Measurements from ENCODE around the gene SCGB1C2.

Gene SCGB1C2

GRCh38 chr17:155576-155975 lies 18.2 kb downstream of the SCGB1C2 start:
- TF ChIP-seq, protein P1, sequence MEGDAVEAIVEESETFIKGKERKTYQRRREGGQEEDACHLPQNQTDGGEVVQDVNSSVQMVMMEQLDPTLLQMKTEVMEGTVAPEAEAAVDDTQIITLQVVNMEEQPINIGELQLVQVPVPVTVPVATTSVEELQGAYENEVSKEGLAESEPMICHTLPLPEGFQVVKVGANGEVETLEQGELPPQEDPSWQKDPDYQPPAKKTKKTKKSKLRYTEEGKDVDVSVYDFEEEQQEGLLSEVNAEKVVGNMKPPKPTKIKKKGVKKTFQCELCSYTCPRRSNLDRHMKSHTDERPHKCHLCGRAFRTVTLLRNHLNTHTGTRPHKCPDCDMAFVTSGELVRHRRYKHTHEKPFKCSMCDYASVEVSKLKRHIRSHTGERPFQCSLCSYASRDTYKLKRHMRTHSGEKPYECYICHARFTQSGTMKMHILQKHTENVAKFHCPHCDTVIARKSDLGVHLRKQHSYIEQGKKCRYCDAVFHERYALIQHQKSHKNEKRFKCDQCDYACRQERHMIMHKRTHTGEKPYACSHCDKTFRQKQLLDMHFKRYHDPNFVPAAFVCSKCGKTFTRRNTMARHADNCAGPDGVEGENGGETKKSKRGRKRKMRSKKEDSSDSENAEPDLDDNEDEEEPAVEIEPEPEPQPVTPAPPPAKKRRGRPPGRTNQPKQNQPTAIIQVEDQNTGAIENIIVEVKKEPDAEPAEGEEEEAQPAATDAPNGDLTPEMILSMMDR (conservative IDR thresholded peaks at IDR 0.05) = no peak
- TF ChIP-seq ZFX (IDR thresholded peaks at IDR 0.05) = no peak

DNA sequence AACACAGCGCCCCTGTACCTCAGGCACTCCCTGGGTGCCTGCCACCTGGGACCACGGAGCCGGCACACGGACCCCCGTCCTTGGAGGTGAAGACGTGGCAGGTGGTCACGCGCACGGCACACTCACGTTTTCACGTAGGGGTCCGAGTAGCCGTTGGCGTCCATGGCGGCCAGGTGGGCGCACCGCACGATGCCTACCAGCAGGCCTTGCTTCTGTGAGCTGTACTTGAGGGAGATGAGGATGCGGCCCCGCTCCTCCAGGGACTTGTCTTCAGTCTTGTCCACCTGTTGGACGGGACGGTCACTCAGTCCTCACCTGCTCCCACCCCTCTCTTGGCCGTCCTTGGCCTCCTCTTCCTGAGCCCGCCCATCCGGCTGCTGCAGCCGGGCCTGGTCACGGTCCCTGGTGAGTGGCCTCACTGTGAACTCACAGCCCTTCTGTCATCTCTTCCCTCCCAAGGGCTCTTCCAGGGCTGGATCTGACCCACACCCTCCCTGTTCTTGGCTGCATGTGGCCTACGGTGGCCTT lies 18.8 kb downstream of the SCGB1C2 start:
- TF ChIP-seq, protein P1 (conservative IDR thresholded peaks at IDR 0.05) = no peak
- TF ChIP-seq ZFX (IDR thresholded peaks at IDR 0.05) = no peak
- no peak overlapping the region for H3K27ac ChIP-seq

More at GRCh38 chr17:155576-155975, 18.2 kb downstream of the SCGB1C2 start:
- H3K27ac ChIP-seq = no peak overlapping the region

GRCh38 chr17:156946-157345 lies 19.6 kb downstream of the SCGB1C2 start:
- TF ChIP-seq ZFX (IDR thresholded peaks at IDR 0.05) = no peak
- TF ChIP-seq, protein P1 (conservative IDR thresholded peaks at IDR 0.05) = no peak
- no peak overlapping the region for H3K27ac ChIP-seq

- H3K27ac ChIP-seq = no peak overlapping the region
- no peak for TF ChIP-seq ZFX (IDR thresholded peaks at IDR 0.05)
- TF ChIP-seq, protein P1 (conservative IDR thresholded peaks at IDR 0.05) = no peak
These were observed 20.5 kb downstream of the SCGB1C2 start for GRCh38 chr17:157901-158300.

GRCh38 chr17:158379-158778 lies 21.0 kb downstream of the SCGB1C2 start:
- TF ChIP-seq, protein P1 (conservative IDR thresholded peaks at IDR 0.05) = no peak
- TF ChIP-seq ZFX (IDR thresholded peaks at IDR 0.05) = no peak
- no peak overlapping the region for H3K27ac ChIP-seq

- TF ChIP-seq, protein P1 (conservative IDR thresholded peaks at IDR 0.05) = no peak
- no peak for TF ChIP-seq ZFX (IDR thresholded peaks at IDR 0.05)
- H3K27ac ChIP-seq = no peak overlapping the region
These were observed 22.2 kb downstream of the SCGB1C2 start for GRCh38 chr17:159609-160008.

GRCh38 chr17:160336-160735 lies 23.0 kb downstream of the SCGB1C2 start:
- TF ChIP-seq, protein P1 (conservative IDR thresholded peaks at IDR 0.05) = no peak
- no peak for TF ChIP-seq ZFX (IDR thresholded peaks at IDR 0.05)
- no peak overlapping the region for H3K27ac ChIP-seq
